Measurements from ENCODE around the gene MAB21L4.

Gene MAB21L4

GRCh38 chr2:240930096-240930630 lies 34.2 kb upstream of the MAB21L4 start:
- Histone ChIP-seq H3K36me3 (no peaks in the 10 kb centered on the region), H3K9me3 (ENCODE audit: severe bottlenecking) (no peaks in the 10 kb centered on the region), H3K27ac (no peak overlapping the region), H3K4me3 (ENCODE audit: low read depth, low read length) (no peak overlapping the region), H3K27me3 (ENCODE audit: insufficient read depth, low read depth, severe bottlenecking) (no peaks in the 10 kb centered on the region)
- DNase-seq = peak; percentile 6
- TF ChIP-seq CTCF (IDR thresholded peaks at IDR 0.05; ENCODE audit: low read depth, low read length) = no peak

- TF ChIP-seq CTCF (IDR thresholded peaks at IDR 0.05; ENCODE audit: low read depth, low read length) = no peak
- no peak overlapping the region for H3K27ac ChIP-seq
- H3K4me3 ChIP-seq (ENCODE audit: low read depth, low read length) = no peak overlapping the region
- DNase-seq = peak; percentile 5
- no peaks in the 10 kb centered on the region for H3K9me3 ChIP-seq (ENCODE audit: severe bottlenecking)
- no peaks in the 10 kb centered on the region for H3K27me3 ChIP-seq (ENCODE audit: insufficient read depth, low read depth, severe bottlenecking)
- no peaks in the 10 kb centered on the region for H3K36me3 ChIP-seq
Observed at GRCh38 chr2:240929364-240930095, 33.6 kb upstream of the MAB21L4 start.

- TF ChIP-seq CTCF (IDR thresholded peaks at IDR 0.05; ENCODE audit: low read depth, low read length) = no peak
- Histone ChIP-seq H3K9me3 (ENCODE audit: severe bottlenecking) (no peaks in the 10 kb centered on the region), H3K4me3 (ENCODE audit: low read depth, low read length) (no peak overlapping the region), H3K27me3 (ENCODE audit: insufficient read depth, low read depth, severe bottlenecking) (no peaks in the 10 kb centered on the region), H3K36me3 (no peaks in the 10 kb centered on the region), H3K27ac (no peak overlapping the region)
- peak; percentile 9 for DNase-seq
Observed at GRCh38 chr2:240928476-240929363, 32.8 kb upstream of the MAB21L4 start.

- no peak for DNase-seq
- H3K9me3 ChIP-seq (ENCODE audit: severe bottlenecking) = no peaks in the 10 kb centered on the region
- H3K27me3 ChIP-seq (ENCODE audit: insufficient read depth, low read depth, severe bottlenecking) = no peaks in the 10 kb centered on the region
- no peak overlapping the region for H3K27ac ChIP-seq
- no peak overlapping the region for H3K4me3 ChIP-seq (ENCODE audit: low read depth, low read length)
- no peak for TF ChIP-seq CTCF (IDR thresholded peaks at IDR 0.05; ENCODE audit: low read depth, low read length)
- H3K36me3 ChIP-seq = no peaks in the 10 kb centered on the region
Observed at GRCh38 chr2:240927390-240927781, 31.4 kb upstream of the MAB21L4 start.

- Histone ChIP-seq H3K27me3 (ENCODE audit: insufficient read depth, low read depth, severe bottlenecking) (no peaks in the 10 kb centered on the region), H3K27ac (no peak overlapping the region), H3K36me3 (no peaks in the 10 kb centered on the region), H3K9me3 (ENCODE audit: severe bottlenecking) (no peaks in the 10 kb centered on the region), H3K4me3 (ENCODE audit: low read depth, low read length) (no peak overlapping the region)
- peak; percentile 4 for DNase-seq
- TF ChIP-seq CTCF (IDR thresholded peaks at IDR 0.05; ENCODE audit: low read depth, low read length) = no peak
Observed at GRCh38 chr2:240926516-240927389, 30.8 kb upstream of the MAB21L4 start.

Data from WERI-Rb-1 (cell line).